Activated CD8-positive, alpha-beta memory T cell treated with anti-CD3 and anti-CD28 coated beads for 36 hours (primary cell): ENCODE measurements around the gene UBE2E1. TPM values are rescaled to one million over a fixed set of nuclear protein-coding genes. Genes with fewer than 3 reads are reported as not detected.

Source experiments
- CTCF ChIA-PET: fragments of 350-600 bp; sonication (Branson Sonifier 250); formaldehyde crosslinking; loops from one replicate; lab custom pipeline; 2021; ENCODE audit warnings: antibody characterized with exemption; lab: Charles Lee
- POLR2A ChIA-PET: fragments of 350-600 bp; sonication (Branson Sonifier 250); formaldehyde crosslinking; loops from one replicate; lab custom pipeline; 2021; ENCODE audit warnings: antibody characterized with exemption; lab: Charles Lee
- total RNA-seq, 2 experiments: library from RNA; stranded (reverse); gene quantifications; one replicate each; pipeline ENCODE4 v1.2.3, GENCODE V29; 2021

UBE2E1 gene
- total RNA-seq, 2 experiments from 2014 or later, result 58.8 to 61.3 TPM

- ChIA-PET POLR2A (no interaction called here), CTCF (no interaction called here)
Observed at GRCh38 chr3:23815879-23816278, 10.1 kb downstream of the UBE2E1 start.

- ChIA-PET POLR2A (no interaction called here), CTCF (no interaction called here)
Observed at GRCh38 chr3:23816721-23817120, 11.0 kb downstream of the UBE2E1 start.

- ChIA-PET CTCF (no interaction called here), POLR2A (no interaction called here)
Observed at GRCh38 chr3:23817508-23818223, 11.9 kb downstream of the UBE2E1 start.

GRCh38 chr3:23819599-23820360 is 14.0 kb downstream of the UBE2E1 start:
- CTCF ChIA-PET, result no interaction called here
- POLR2A ChIA-PET, result no interaction called here

GRCh38 chr3:23820888-23821287 is 15.1 kb downstream of the UBE2E1 start:
- POLR2A ChIA-PET, result no interaction called here

GRCh38 chr3:23821858-23822257 is 16.1 kb downstream of the UBE2E1 start:
- ChIA-PET POLR2A (no interaction called here), CTCF (no interaction called here)

More at GRCh38 chr3:23820888-23821287, 15.1 kb downstream of the UBE2E1 start:
- CTCF ChIA-PET, result no interaction called here

GRCh38 chr3:23822559-23822958 is 16.8 kb downstream of the UBE2E1 start:
- ChIA-PET CTCF (no interaction called here), POLR2A (no interaction called here)

- ChIA-PET CTCF (no interaction called here), POLR2A (no interaction called here)
Observed at GRCh38 chr3:23823620-23824019, 17.9 kb downstream of the UBE2E1 start.

GRCh38 chr3:23824699-23825444 is 19.1 kb downstream of the UBE2E1 start:
- POLR2A ChIA-PET, result no interaction called here
- CTCF ChIA-PET, result no interaction called here

- CTCF ChIA-PET, result no interaction called here
- POLR2A ChIA-PET, result no interaction called here
Observed at GRCh38 chr3:23825802-23826201, 20.0 kb downstream of the UBE2E1 start.

GRCh38 chr3:23826382-23827064 is 20.8 kb downstream of the UBE2E1 start:
- ChIA-PET CTCF (no interaction called here), POLR2A (no interaction called here)

- CTCF ChIA-PET, result interaction anchor here (0.7 to 0.8 kb wide), 2 partner anchors 8 to 16 kb away, joined by 3 read pairs; no protein-coding TSS in a partner anchor
- POLR2A ChIA-PET, result no interaction called here
Observed at GRCh38 chr3:23829242-23829934, 23.6 kb downstream of the UBE2E1 start.

GRCh38 chr3:23830869-23831484 is 25.2 kb downstream of the UBE2E1 start:
- POLR2A ChIA-PET, result interaction anchor here (0.6 to 1.6 kb wide), 4 partner anchors 18 to 154 kb away, joined by 3 to 6 read pairs (median 3); partner anchors contain the start of genes NKIRAS1 and RPL15
- CTCF ChIA-PET, result no interaction called here

- POLR2A ChIA-PET, result interaction anchor here (0.6 to 1.6 kb wide), 3 partner anchors 19 to 85 kb away, joined by 3 read pairs; partner anchors contain the start of genes NKIRAS1 and RPL15
- CTCF ChIA-PET, result no interaction called here
Observed at GRCh38 chr3:23831517-23832394, 26.0 kb downstream of the UBE2E1 start.

GRCh38 chr3:23832523-23832922 is 26.8 kb downstream of the UBE2E1 start:
- POLR2A ChIA-PET, result no interaction called here
- CTCF ChIA-PET, result no interaction called here

GRCh38 chr3:23834082-23834870 is 28.5 kb downstream of the UBE2E1 start:
- POLR2A ChIA-PET, result no interaction called here

GRCh38 chr3:23835087-23835486 is 29.3 kb downstream of the UBE2E1 start:
- ChIA-PET POLR2A (interaction anchor here (0.9 kb wide), 1 partner anchor 82 kb away, joined by 3 read pairs; the partner anchor contains the start of genes NKIRAS1 and RPL15), CTCF (no interaction called here)

More at GRCh38 chr3:23834082-23834870, 28.5 kb downstream of the UBE2E1 start:
- CTCF ChIA-PET, result no interaction called here
